GM12875 (cell line): Measurements from ENCODE around the gene TOR1A.

ENCODE experiments used
- H3K4me3 ChIP-seq: one replicate; pipeline ENCODE4 v1.5.1; 2011; ENCODE audit warnings: low read depth, low read length, control low read depth
- CTCF ChIP-seq: IDR thresholded peaks from 2 replicates; pipeline ENCODE4 v1.5.1; 2011; ENCODE audit warnings: low read depth, mild to moderate bottlenecking, control low read depth, inconsistent platforms, low read length, moderate library complexity, borderline replicate concordance; ENCODE audit not compliant: insufficient read depth

TOR1A gene

GRCh38 chr9:129774791-129775447, 49.0 kb downstream of the TOR1A start:
- no peak overlapping the region for H3K4me3 ChIP-seq
- no peak for TF ChIP-seq CTCF

- H3K4me3 ChIP-seq: no peak overlapping the region
- no peak for TF ChIP-seq CTCF
Measured at GRCh38 chr9:129773262-129774048, 50.5 kb downstream of the TOR1A start.

DNA sequence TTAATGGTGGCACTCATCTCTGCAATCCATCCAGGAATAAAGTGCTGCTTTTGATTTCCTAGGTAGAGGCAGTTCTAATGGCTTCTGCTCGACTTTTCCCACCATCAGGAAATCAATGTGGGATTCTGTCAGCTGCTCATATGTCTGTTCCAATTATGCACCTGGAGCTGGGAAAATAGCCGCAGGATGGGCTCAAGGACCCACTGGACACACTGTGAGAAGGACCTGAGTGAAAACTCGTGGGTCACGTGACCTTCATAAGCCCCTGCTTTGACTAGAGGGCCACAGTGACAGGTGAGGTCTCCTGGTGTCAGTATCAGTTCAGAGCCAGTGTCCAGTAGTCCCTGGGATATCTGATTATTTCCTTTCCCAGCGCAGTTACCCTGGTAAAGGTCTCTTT, 53.2 kb downstream of the TOR1A start:
- TF ChIP-seq CTCF: no peak

GRCh38 chr9:129769669-129770068, 54.3 kb downstream of the TOR1A start:
- no peak for TF ChIP-seq CTCF
- no peak overlapping the region for H3K4me3 ChIP-seq

More for the DNA sequence above, 53.2 kb downstream of the TOR1A start:
- no peak overlapping the region for H3K4me3 ChIP-seq

- no peak for TF ChIP-seq CTCF
- no peak overlapping the region for H3K4me3 ChIP-seq
Measured at GRCh38 chr9:129768486-129768885, 55.5 kb downstream of the TOR1A start.

DNA sequence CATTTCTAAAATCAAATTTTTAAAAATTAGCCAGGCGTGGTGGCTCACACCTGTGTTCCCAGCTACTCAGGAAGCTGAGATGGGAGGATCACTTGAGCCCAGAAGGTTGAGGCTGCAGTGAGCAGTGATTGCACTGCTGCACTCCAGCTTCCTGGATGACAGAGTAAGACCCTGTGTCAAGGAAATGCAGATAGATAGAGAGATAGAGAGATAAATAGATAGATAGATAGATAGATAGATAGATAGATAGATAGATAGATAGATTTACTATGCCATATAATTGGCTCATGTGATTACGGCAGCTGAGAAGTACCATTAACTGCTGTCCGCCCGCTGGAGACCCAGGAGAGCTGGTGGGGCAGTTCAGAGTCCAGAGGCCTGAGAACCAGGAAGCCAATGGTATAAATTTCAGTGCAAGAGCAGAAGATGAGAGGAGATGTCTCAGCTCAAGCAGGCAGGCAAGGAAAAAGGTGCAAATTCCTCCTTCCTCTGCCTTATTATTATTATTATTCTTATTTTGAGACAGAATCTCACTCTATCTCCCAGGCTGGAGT, 58.1 kb downstream of the TOR1A start:
- H3K4me3 ChIP-seq: no peak overlapping the region
- TF ChIP-seq CTCF: no peak
